ENCODE data around the gene RASGEF1B. TPM values are rescaled to one million over a fixed set of nuclear protein-coding genes. Genes with fewer than 3 reads are reported as not detected.

The RASGEF1B gene
- total RNA-seq, 2 donors from 2014 or later, result 0.61 to 8.1 TPM

GRCh38 chr4:81445196-81445595 lies 26.5 kb downstream of the RASGEF1B start:
- Mint-ChIP-seq H3K27ac (no peak overlapping the region), H3K4me3 (no peak overlapping the region), H3K27me3 (no peaks in the 10 kb centered on the region), H3K4me1 (no peaks in the 10 kb centered on the region), H3K9me3 (no peaks in the 10 kb centered on the region), H3K36me3 (ENCODE audit: low read depth) (peaks cover 83% of the 10 kb centered on the region)
- no peak for ATAC-seq (replicated peaks)

GRCh38 chr4:81442484-81443085 lies 29.1 kb downstream of the RASGEF1B start:
- peaks cover 91% of the 10 kb centered on the region for H3K36me3 Mint-ChIP-seq (ENCODE audit: low read depth)
- H3K4me3 Mint-ChIP-seq, result no peak overlapping the region
- H3K4me1 Mint-ChIP-seq, result no peaks in the 10 kb centered on the region
- ATAC-seq (replicated peaks), result no peak
- H3K27me3 Mint-ChIP-seq, result no peaks in the 10 kb centered on the region
- no peak overlapping the region for H3K27ac Mint-ChIP-seq
- H3K9me3 Mint-ChIP-seq, result no peaks in the 10 kb centered on the region

GRCh38 chr4:81440949-81441348 lies 30.8 kb downstream of the RASGEF1B start:
- peaks cover 82% of the 10 kb centered on the region for H3K36me3 Mint-ChIP-seq (ENCODE audit: low read depth)
- no peak for ATAC-seq (replicated peaks)
- H3K4me1 Mint-ChIP-seq, result no peaks in the 10 kb centered on the region
- no peak overlapping the region for H3K4me3 Mint-ChIP-seq
- H3K27ac Mint-ChIP-seq, result no peak overlapping the region
- H3K9me3 Mint-ChIP-seq, result no peaks in the 10 kb centered on the region
- H3K27me3 Mint-ChIP-seq, result no peaks in the 10 kb centered on the region

GRCh38 chr4:81436941-81437574 lies 34.6 kb downstream of the RASGEF1B start:
- Mint-ChIP-seq H3K27me3 (no peaks in the 10 kb centered on the region), H3K9me3 (no peaks in the 10 kb centered on the region), H3K4me3 (no peak overlapping the region), H3K4me1 (no peaks in the 10 kb centered on the region), H3K36me3 (ENCODE audit: low read depth) (peaks cover 78% of the 10 kb centered on the region), H3K27ac (no peak overlapping the region)
- no peak for ATAC-seq (replicated peaks)

GRCh38 chr4:81436096-81436495 lies 35.6 kb downstream of the RASGEF1B start:
- ATAC-seq (replicated peaks), result no peak
- no peak overlapping the region for H3K4me3 Mint-ChIP-seq
- H3K9me3 Mint-ChIP-seq, result no peaks in the 10 kb centered on the region
- H3K27ac Mint-ChIP-seq, result no peak overlapping the region
- peaks cover 74% of the 10 kb centered on the region for H3K36me3 Mint-ChIP-seq (ENCODE audit: low read depth)
- no peaks in the 10 kb centered on the region for H3K27me3 Mint-ChIP-seq
- no peaks in the 10 kb centered on the region for H3K4me1 Mint-ChIP-seq

- ATAC-seq (replicated peaks), result no peak
- H3K4me3 Mint-ChIP-seq, result no peak overlapping the region
- H3K27ac Mint-ChIP-seq, result no peak overlapping the region
- no peaks in the 10 kb centered on the region for H3K9me3 Mint-ChIP-seq
- H3K36me3 Mint-ChIP-seq (ENCODE audit: low read depth), result peaks cover 66% of the 10 kb centered on the region
- H3K27me3 Mint-ChIP-seq, result no peaks in the 10 kb centered on the region
- H3K4me1 Mint-ChIP-seq, result no peaks in the 10 kb centered on the region
Observed at GRCh38 chr4:81432825-81433224, 38.9 kb downstream of the RASGEF1B start.

GRCh38 chr4:81431971-81432370 lies 39.7 kb downstream of the RASGEF1B start:
- Mint-ChIP-seq H3K9me3 (no peaks in the 10 kb centered on the region), H3K27ac (no peak overlapping the region), H3K27me3 (no peaks in the 10 kb centered on the region), H3K4me1 (no peaks in the 10 kb centered on the region), H3K36me3 (ENCODE audit: low read depth) (peaks cover 70% of the 10 kb centered on the region), H3K4me3 (no peak overlapping the region)
- no peak for ATAC-seq (replicated peaks)

- H3K27ac Mint-ChIP-seq, result no peak overlapping the region
- H3K27me3 Mint-ChIP-seq, result no peaks in the 10 kb centered on the region
- H3K4me3 Mint-ChIP-seq, result no peak overlapping the region
- no peaks in the 10 kb centered on the region for H3K4me1 Mint-ChIP-seq
- ATAC-seq (replicated peaks), result no peak
- H3K9me3 Mint-ChIP-seq, result no peaks in the 10 kb centered on the region
- H3K36me3 Mint-ChIP-seq (ENCODE audit: low read depth), result peaks cover 78% of the 10 kb centered on the region
Observed at GRCh38 chr4:81429607-81430006, 42.1 kb downstream of the RASGEF1B start.

- Mint-ChIP-seq H3K4me1 (no peaks in the 10 kb centered on the region), H3K9me3 (no peaks in the 10 kb centered on the region), H3K36me3 (ENCODE audit: low read depth) (peaks cover 72% of the 10 kb centered on the region), H3K4me3 (no peak overlapping the region), H3K27me3 (no peaks in the 10 kb centered on the region), H3K27ac (no peak overlapping the region)
- ATAC-seq (replicated peaks), result no peak
Observed at GRCh38 chr4:81429031-81429430, 42.7 kb downstream of the RASGEF1B start.

GRCh38 chr4:81428002-81428401 lies 43.7 kb downstream of the RASGEF1B start:
- ATAC-seq (replicated peaks), result no peak
- H3K9me3 Mint-ChIP-seq, result no peaks in the 10 kb centered on the region
- no peaks in the 10 kb centered on the region for H3K4me1 Mint-ChIP-seq
- no peak overlapping the region for H3K27ac Mint-ChIP-seq
- no peak overlapping the region for H3K4me3 Mint-ChIP-seq
- no peaks in the 10 kb centered on the region for H3K27me3 Mint-ChIP-seq
- peaks cover 62% of the 10 kb centered on the region for H3K36me3 Mint-ChIP-seq (ENCODE audit: low read depth)

- no peak overlapping the region for H3K27ac Mint-ChIP-seq
- H3K9me3 Mint-ChIP-seq, result no peaks in the 10 kb centered on the region
- peaks cover 56% of the 10 kb centered on the region for H3K36me3 Mint-ChIP-seq (ENCODE audit: low read depth)
- no peaks in the 10 kb centered on the region for H3K27me3 Mint-ChIP-seq
- no peak for ATAC-seq (replicated peaks)
- H3K4me3 Mint-ChIP-seq, result no peak overlapping the region
- H3K4me1 Mint-ChIP-seq, result no peaks in the 10 kb centered on the region
Observed at GRCh38 chr4:81427344-81427821, 44.3 kb downstream of the RASGEF1B start.

GRCh38 chr4:81426770-81427289 lies 44.9 kb downstream of the RASGEF1B start:
- H3K27ac Mint-ChIP-seq, result no peak overlapping the region

GRCh38 chr4:81424816-81425755 lies 46.6 kb downstream of the RASGEF1B start:
- ATAC-seq (replicated peaks), result no peak
- H3K36me3 Mint-ChIP-seq (ENCODE audit: low read depth), result peaks cover 39% of the 10 kb centered on the region
- no peaks in the 10 kb centered on the region for H3K9me3 Mint-ChIP-seq
- no peak overlapping the region for H3K27ac Mint-ChIP-seq
- H3K4me1 Mint-ChIP-seq, result no peaks in the 10 kb centered on the region
- H3K27me3 Mint-ChIP-seq, result no peaks in the 10 kb centered on the region
- no peak overlapping the region for H3K4me3 Mint-ChIP-seq

More at GRCh38 chr4:81426770-81427289, 44.9 kb downstream of the RASGEF1B start:
- Mint-ChIP-seq H3K4me1 (no peaks in the 10 kb centered on the region), H3K9me3 (no peaks in the 10 kb centered on the region), H3K27me3 (no peaks in the 10 kb centered on the region), H3K4me3 (no peak overlapping the region), H3K36me3 (ENCODE audit: low read depth) (peaks cover 50% of the 10 kb centered on the region)
- no peak for ATAC-seq (replicated peaks)

- H3K4me3 Mint-ChIP-seq, result no peak overlapping the region
Observed at GRCh38 chr4:81424336-81424735, 47.4 kb downstream of the RASGEF1B start.

More at GRCh38 chr4:81424336-81424735, 47.4 kb downstream of the RASGEF1B start:
- Mint-ChIP-seq H3K4me1 (no peaks in the 10 kb centered on the region), H3K36me3 (ENCODE audit: low read depth) (peaks cover 34% of the 10 kb centered on the region), H3K9me3 (no peaks in the 10 kb centered on the region), H3K27ac (no peak overlapping the region), H3K27me3 (no peaks in the 10 kb centered on the region)
- ATAC-seq (replicated peaks), result no peak
